ENCODE results near the gene ARSD.

DNA sequence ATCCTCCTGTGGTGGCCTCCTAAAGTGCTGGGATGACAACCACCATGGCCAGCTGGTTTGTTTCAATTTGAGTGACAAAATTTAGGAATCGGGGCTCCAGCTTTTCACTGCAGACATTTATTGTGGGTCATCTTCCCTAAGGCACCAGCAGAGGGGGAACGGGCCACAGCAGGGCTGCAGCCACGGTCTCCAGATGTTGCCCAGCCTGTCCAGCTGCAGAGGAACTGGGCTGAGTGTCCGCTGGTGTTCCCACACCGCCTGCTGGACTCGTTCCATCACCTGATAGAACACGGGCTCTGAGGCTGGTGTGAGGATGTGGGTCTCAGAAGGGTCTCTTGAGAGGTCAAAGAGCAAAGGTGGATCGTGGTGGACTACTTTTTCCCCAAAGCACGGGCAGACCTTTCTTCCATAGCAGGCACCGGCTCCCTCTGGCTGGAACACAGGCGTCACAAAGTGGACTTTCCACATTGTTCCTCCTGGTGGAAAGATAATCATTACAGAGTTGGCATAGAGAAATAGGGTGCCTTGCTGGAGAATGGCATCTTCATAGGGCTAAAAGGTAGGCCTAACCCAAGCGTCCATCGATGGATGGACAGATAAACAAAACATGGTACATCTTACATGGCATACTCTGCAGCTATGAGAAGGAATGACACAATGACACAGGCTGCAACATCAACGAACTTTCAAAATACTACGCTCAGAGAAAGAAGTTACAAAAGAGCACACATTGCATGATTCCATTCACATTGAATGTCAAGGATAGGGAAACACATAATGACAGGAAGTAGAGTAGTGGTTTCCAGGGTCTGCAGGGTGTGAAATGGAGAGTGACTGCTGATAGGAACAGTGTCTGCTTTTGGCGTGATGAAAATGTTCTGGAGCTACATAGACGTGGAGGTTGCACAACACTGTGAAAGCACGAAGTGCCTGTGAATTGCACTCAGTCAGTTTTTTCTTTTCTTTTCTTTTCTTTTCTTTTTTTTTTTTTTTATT lies 5.9 kb upstream of the ARSD start:
- TF ChIP-seq, protein P1, sequence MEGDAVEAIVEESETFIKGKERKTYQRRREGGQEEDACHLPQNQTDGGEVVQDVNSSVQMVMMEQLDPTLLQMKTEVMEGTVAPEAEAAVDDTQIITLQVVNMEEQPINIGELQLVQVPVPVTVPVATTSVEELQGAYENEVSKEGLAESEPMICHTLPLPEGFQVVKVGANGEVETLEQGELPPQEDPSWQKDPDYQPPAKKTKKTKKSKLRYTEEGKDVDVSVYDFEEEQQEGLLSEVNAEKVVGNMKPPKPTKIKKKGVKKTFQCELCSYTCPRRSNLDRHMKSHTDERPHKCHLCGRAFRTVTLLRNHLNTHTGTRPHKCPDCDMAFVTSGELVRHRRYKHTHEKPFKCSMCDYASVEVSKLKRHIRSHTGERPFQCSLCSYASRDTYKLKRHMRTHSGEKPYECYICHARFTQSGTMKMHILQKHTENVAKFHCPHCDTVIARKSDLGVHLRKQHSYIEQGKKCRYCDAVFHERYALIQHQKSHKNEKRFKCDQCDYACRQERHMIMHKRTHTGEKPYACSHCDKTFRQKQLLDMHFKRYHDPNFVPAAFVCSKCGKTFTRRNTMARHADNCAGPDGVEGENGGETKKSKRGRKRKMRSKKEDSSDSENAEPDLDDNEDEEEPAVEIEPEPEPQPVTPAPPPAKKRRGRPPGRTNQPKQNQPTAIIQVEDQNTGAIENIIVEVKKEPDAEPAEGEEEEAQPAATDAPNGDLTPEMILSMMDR (IDR thresholded peaks at IDR 0.05): no peak
- TF ChIP-seq POLR2A (IDR thresholded peaks at IDR 0.05): no peak
